Natural killer cell (primary cell): ENCODE data around the gene NPAS3. TPM values are rescaled to one million over a fixed set of nuclear protein-coding genes. Genes with fewer than 3 reads are reported as not detected.

Experiments used
- ATAC-seq, 3 donors: fragments of 150-1000 bp in 2 of 3; fragments of 200-7000 bp in 1 of 3; cut with Tn5 transposase; 1 replicate in 1 of 3; 2 replicates in 2 of 3; pipeline ENCODE4 v1.10.0; 2021; ENCODE audit warnings: mild to moderate bottlenecking in 2 of 3, moderate library complexity in 2 of 3
- DNase-seq, 2 donors: peaks; one replicate each; pipeline versions ENCODE4 v3.0.0 to v3.0.0-alpha.2; 2013 to 2021; ENCODE audit warnings: mixed read lengths in 1 of 2
- H3K27ac ChIP-seq: one replicate; pipeline ENCODE4 v1.5.1; 2013; ENCODE audit warnings: mild to moderate bottlenecking, low read length
- H3K27me3 ChIP-seq: one replicate; pipeline ENCODE4 v1.6.1; 2013; ENCODE audit warnings: low read length; ENCODE audit not compliant: control insufficient read depth, insufficient read depth
- H3K36me3 ChIP-seq: one replicate; pipeline ENCODE4 v1.6.1; 2013; ENCODE audit warnings: low read length; ENCODE audit not compliant: control insufficient read depth, insufficient read depth
- H3K4me1 ChIP-seq: one replicate; pipeline ENCODE4 v1.6.1; 2013; ENCODE audit warnings: low read length; ENCODE audit not compliant: control insufficient read depth, insufficient read depth
- H3K4me3 ChIP-seq: one replicate; pipeline ENCODE4 v1.5.1; 2013; ENCODE audit warnings: low read length
- H3K9me3 ChIP-seq: one replicate; pipeline ENCODE4 v1.6.1; 2013; ENCODE audit warnings: low read length; ENCODE audit not compliant: control insufficient read depth, insufficient read depth
- H3K27ac Mint-ChIP-seq, 2 donors: one replicate each; pipeline ENCODE4 v1.8.0; 2022; ENCODE audit warnings: mild to moderate bottlenecking in 2 of 2, mixed read lengths in 2 of 2, moderate library complexity in 1 of 2
- H3K27me3 Mint-ChIP-seq, 2 donors: one replicate each; pipeline ENCODE4 v1.8.0; 2022; ENCODE audit warnings: low read depth in 2 of 2, mixed read lengths in 2 of 2
- H3K36me3 Mint-ChIP-seq: one replicate; pipeline ENCODE4 v1.8.0; 2022; ENCODE audit warnings: mixed read lengths
- H3K4me1 Mint-ChIP-seq, 2 donors: one replicate each; pipeline ENCODE4 v1.8.0; 2022; ENCODE audit warnings: mixed read lengths in 2 of 2
- H3K4me3 Mint-ChIP-seq: one replicate; pipeline ENCODE4 v1.8.0; 2022; ENCODE audit warnings: mild to moderate bottlenecking, moderate library complexity, mixed read lengths
- H3K9me3 Mint-ChIP-seq, 2 donors: one replicate each; pipeline ENCODE4 v1.8.0; 2022; ENCODE audit warnings: mixed read lengths in 2 of 2
- WGBS: methylation state at CpG from one replicate; pipeline ENCODE4 v1.1.7; 2013; ENCODE audit warnings: missing lambda C conversion rate; ENCODE audit not compliant: insufficient coverage; 5-methylcytosine and 5-hydroxymethylcytosine counted together
- intact Hi-C: fragments of 100-400 bp; cut with micrococcal nuclease; formaldehyde crosslinking; loops from one replicate; pipeline ENCODE4 v1.14.2; 2022
- total RNA-seq, 4 donors: library from RNA; stranded (reverse); fragments of 120-200 nt in 1 of 4; gene quantifications; one replicate each; pipeline versions ENCODE4 v1.2.3 to v1.2.4, GENCODE V29; 2013 to 2022
- TF ChIP-seq, protein P1 (sequence below): fragments of 200-600 bp; IDR thresholded peaks from one replicate; pipeline ENCODE4 v1.8.0; 2022; ENCODE audit warnings: antibody characterized with exemption

NPAS3 gene
- total RNA-seq, 3 donors from 2014 or later (not counting 1 experiment from before 2014, with no cell fraction given), result not detected

DNA sequence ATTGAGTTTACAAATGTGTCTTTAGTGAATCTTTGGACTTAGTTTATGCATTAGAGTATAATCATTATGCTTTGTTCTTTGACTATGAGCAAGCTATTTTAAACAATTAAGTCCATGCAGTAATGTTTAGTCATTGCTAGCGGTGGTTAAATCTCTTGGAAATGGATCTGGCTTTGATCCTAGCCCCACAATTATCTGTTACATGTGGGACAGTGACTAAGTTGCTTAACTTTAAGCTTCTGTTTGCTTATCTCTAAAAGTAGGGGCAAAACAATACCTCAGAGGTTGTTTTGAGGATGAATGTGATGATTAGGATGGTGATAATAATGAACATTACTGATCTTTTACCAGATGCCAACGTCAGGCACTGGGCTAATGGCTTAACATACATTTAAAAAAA, 124.2 kb downstream of the NPAS3 start:
- peaks cover 5 to 9% of the 10 kb centered on the region in 2 donors for H3K9me3 Mint-ChIP-seq
- Histone ChIP-seq H3K36me3 (no peaks in the 10 kb centered on the region), H3K4me3 (no peak overlapping the region), H3K27ac (no peak overlapping the region), H3K9me3 (no peaks in the 10 kb centered on the region), H3K4me1 (no peaks in the 10 kb centered on the region), H3K27me3 (no peaks in the 10 kb centered on the region)
- H3K36me3 Mint-ChIP-seq, result no peaks in the 10 kb centered on the region
- H3K27me3 Mint-ChIP-seq, result no peaks in the 10 kb centered on the region
- 100% methylated on average over 1 of the region's 2 CpGs for WGBS
- no peak for ATAC-seq
- TF ChIP-seq, protein P1, sequence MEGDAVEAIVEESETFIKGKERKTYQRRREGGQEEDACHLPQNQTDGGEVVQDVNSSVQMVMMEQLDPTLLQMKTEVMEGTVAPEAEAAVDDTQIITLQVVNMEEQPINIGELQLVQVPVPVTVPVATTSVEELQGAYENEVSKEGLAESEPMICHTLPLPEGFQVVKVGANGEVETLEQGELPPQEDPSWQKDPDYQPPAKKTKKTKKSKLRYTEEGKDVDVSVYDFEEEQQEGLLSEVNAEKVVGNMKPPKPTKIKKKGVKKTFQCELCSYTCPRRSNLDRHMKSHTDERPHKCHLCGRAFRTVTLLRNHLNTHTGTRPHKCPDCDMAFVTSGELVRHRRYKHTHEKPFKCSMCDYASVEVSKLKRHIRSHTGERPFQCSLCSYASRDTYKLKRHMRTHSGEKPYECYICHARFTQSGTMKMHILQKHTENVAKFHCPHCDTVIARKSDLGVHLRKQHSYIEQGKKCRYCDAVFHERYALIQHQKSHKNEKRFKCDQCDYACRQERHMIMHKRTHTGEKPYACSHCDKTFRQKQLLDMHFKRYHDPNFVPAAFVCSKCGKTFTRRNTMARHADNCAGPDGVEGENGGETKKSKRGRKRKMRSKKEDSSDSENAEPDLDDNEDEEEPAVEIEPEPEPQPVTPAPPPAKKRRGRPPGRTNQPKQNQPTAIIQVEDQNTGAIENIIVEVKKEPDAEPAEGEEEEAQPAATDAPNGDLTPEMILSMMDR, result no peak
- H3K4me1 Mint-ChIP-seq, result no peaks in the 10 kb centered on the region
- intact Hi-C loops, result no loop called here
- DNase-seq, result no peak
- H3K4me3 Mint-ChIP-seq, result no peak overlapping the region
- no peak overlapping the region for H3K27ac Mint-ChIP-seq

DNA sequence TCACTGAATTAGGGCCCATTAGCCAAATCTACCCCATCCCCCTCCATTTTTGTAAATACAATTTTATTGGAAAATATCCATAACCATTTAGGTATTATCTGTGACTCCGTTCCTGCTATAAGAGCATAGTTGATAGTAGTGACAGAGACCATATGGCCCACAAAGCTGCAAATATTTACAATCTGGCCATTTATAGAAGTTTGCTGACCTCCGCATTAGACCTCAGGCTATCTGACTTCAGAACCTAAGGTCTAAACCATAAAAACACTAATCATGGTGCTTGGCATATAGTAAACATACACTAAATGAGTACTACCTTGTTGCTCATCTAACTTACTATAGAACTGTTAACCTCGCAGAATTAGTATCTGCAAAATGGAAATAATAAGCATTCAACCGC, 124.8 kb downstream of the NPAS3 start:
- WGBS, result 94% methylated on average over 3 of the region's 4 CpGs
- H3K4me1 Mint-ChIP-seq, result no peaks in the 10 kb centered on the region
- Histone ChIP-seq H3K27me3 (no peaks in the 10 kb centered on the region), H3K27ac (no peak overlapping the region), H3K4me1 (no peaks in the 10 kb centered on the region), H3K4me3 (no peak overlapping the region), H3K9me3 (no peaks in the 10 kb centered on the region), H3K36me3 (no peaks in the 10 kb centered on the region)
- no peak for DNase-seq
- no peak overlapping the region for H3K4me3 Mint-ChIP-seq
- TF ChIP-seq, protein P1, result no peak
- no peak for ATAC-seq
- H3K27ac Mint-ChIP-seq, result no peak overlapping the region
- H3K9me3 Mint-ChIP-seq, result peaks cover 9 to 12% of the 10 kb centered on the region in 2 donors
- no peaks in the 10 kb centered on the region for H3K27me3 Mint-ChIP-seq
- no peaks in the 10 kb centered on the region for H3K36me3 Mint-ChIP-seq
- intact Hi-C loops, result no loop called here

DNA sequence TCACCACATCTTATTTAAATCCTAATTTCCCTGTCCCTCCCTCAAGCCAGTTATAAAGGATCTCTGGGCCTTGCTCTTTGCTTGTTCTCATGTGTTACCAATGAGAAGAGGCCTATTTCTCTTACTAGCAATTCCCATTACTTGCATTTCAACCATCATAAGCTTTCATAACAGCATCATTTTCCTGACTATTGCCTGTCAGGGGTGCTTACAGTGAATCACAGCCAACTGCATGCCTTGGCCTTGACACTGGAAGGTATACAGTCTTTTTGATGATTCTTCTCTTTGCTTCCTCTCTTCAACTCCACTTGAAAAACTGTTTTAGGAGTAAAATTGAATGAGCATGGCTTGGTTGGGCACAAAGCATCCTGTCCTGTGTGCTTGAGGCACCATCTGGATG, 127.0 kb downstream of the NPAS3 start:
- intact Hi-C loops, result no loop called here
- Mint-ChIP-seq H3K27ac (no peak overlapping the region), H3K27me3 (no peaks in the 10 kb centered on the region), H3K36me3 (no peaks in the 10 kb centered on the region), H3K4me1 (no peaks in the 10 kb centered on the region), H3K9me3 (peaks cover 10% of the 10 kb centered on the region in 2 donors), H3K4me3 (no peak overlapping the region)
- Histone ChIP-seq H3K27me3 (no peaks in the 10 kb centered on the region), H3K4me1 (no peaks in the 10 kb centered on the region), H3K27ac (no peak overlapping the region), H3K36me3 (no peaks in the 10 kb centered on the region), H3K9me3 (no peaks in the 10 kb centered on the region), H3K4me3 (no peak overlapping the region)
- TF ChIP-seq, protein P1, result no peak
- no peak for DNase-seq
- no peak for ATAC-seq

DNA sequence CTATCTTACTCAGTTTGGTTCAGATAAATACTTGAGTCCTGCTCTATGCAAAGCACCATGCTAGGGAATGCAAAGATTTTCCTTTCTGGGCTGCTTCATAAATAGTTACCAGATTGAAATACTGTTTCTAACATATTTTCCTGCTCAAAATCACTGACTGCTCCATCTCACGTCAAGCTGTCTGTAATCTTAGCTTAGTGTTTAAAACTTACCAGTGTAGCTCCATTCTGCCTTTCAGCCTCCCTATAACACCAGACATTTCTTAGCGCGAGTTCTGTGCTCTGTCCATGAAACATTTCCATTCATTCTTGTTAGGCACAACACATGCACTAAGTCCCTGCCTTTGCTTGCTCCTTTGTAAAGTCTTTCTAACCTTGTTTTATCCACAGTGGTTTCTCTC, 129.4 kb downstream of the NPAS3 start:
- H3K9me3 Mint-ChIP-seq, result peaks cover 4 to 7% of the 10 kb centered on the region in 2 donors
- Histone ChIP-seq H3K9me3 (no peaks in the 10 kb centered on the region), H3K27ac (no peak overlapping the region), H3K36me3 (no peaks in the 10 kb centered on the region), H3K27me3 (no peaks in the 10 kb centered on the region), H3K4me3 (no peak overlapping the region), H3K4me1 (no peaks in the 10 kb centered on the region)
- 90% methylated on average over 3 of the region's 3 CpGs for WGBS
- DNase-seq, result no peak
- H3K4me3 Mint-ChIP-seq, result no peak overlapping the region
- no peak overlapping the region for H3K27ac Mint-ChIP-seq
- H3K27me3 Mint-ChIP-seq, result no peaks in the 10 kb centered on the region
- intact Hi-C loops, result no loop called here
- H3K4me1 Mint-ChIP-seq, result no peaks in the 10 kb centered on the region
- H3K36me3 Mint-ChIP-seq, result no peaks in the 10 kb centered on the region
- TF ChIP-seq, protein P1, result no peak
- no peak for ATAC-seq
